ENCODE measurements around the gene TMUB1. TPM values are rescaled to one million over a fixed set of nuclear protein-coding genes. Genes with fewer than 3 reads are reported as not detected.

The TMUB1 gene
- total and polyA plus RNA-seq, 12 donors: 5.2 to 152 (median 43.4) TPM

DNA sequence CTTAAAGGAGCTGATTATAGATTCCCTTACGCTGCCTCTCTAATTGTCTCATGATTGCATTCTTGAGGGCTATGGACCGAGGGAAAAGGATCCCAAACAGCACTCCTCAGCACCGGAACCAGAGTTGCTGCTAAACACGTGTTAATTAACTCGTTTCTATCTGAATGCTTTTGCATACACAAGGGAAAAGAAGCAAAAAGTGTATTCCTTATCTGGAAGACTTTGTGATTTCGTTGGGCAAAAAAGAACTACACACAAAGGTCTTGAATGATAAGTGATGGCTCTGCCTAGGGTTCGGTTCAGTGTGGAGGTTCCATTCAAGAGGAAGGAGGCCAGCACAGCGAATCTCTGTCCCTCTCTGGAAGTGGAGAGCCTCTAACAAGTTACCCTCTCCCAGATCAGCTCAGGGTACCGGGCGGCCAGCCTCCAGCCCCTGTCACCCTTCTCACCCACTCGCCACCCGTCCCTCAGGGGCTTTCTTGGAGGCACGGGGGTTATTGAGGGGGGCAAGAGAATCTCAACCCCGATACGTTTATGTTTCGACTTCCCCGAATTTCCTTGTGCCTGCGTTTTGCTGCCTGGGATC, 24.4 kb downstream of the TMUB1 start:
- Histone ChIP-seq H3K27ac (peak overlapping the region; percentile 92 to 96 (median 96)), H3K4me1 (replicated peaks in 1 of 2) (peaks cover 40 to 57% of the 10 kb centered on the region in 2 donors), H3K4me3 (peak overlapping the region in 3 of 4 donors; percentile 49 to 98 (median 95)), H3K27me3 (no peaks in the 10 kb centered on the region), H3K9me3 (replicated peaks in 1 of 3) (no peaks in the 10 kb centered on the region), H3K36me3 (replicated peaks in 1 of 2) (no peaks in the 10 kb centered on the region)
- TF ChIP-seq CTCF (IDR thresholded peaks at IDR 0.05): no peak
- TF ChIP-seq POLR2A (IDR thresholded peaks at IDR 0.05): no peak
- DNase-seq: peak in 2 of 7 donors; percentile 37 to 42
- intact Hi-C loops (cut with DNase I): no loop called here
- 5 to 9% (median 7%) methylated on average over 7 to 18 of the region's 18 CpGs for WGBS, 4 donors

DNA sequence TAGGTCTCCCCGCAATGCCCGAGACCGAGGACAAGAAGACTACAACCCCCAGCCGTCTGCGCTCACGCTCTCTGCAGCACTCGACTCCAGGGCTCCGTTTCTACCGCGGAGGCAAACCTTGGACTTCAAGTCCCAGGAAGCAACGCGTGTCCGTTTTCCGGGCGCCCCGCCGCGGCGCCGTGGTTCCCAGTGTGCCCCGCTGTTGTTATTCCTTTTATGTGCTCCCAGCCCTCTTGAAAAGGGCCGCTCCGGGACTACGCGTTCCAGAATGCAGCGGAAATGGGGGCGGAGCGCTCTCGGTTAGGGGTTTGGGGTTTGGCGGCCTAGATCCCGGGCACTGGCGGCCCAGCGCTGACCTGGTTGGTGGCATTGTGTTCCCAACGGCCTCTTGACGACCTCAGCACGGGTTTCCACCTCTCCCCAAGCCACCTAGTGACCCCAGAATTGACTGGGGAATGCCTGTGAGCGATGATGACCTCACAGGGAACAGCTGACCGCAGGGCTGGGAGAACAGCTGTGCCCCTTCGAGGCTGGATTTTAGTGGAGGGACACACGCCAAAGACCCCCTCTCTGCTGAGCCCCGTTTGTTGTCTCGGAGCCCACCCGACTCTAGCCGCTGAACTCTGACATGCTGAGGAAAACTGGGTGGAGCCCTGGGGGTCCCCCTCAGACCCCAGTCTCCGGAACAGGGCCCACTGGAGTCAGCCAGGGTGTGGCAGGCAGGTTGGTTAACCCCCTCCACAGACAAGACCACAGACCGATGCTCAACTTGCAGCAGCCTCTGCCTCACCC, 25.1 kb downstream of the TMUB1 start:
- DNase-seq: peak; percentile 97 to 100 (median 99)
- intact Hi-C loops (cut with DNase I): no loop called here
- TF ChIP-seq CTCF (IDR thresholded peaks at IDR 0.05) (no peak), POLR2A (IDR thresholded peaks at IDR 0.05) (peak; percentile 45 to 93)
- H3K9me3 ChIP-seq (replicated peaks in 1 of 3): no peaks in the 10 kb centered on the region
- no peaks in the 10 kb centered on the region for H3K36me3 ChIP-seq (replicated peaks in 1 of 2)
- H3K4me3 ChIP-seq: peak overlapping the region in 2 of 4 donors; percentile 95 to 98
- no peaks in the 10 kb centered on the region for H3K27me3 ChIP-seq
- 0 to 2% (median 1%) methylated on average over 12 to 46 of the region's 46 CpGs for WGBS, 4 donors
- peak overlapping the region; percentile 92 to 96 (median 96) for H3K27ac ChIP-seq
- H3K4me1 ChIP-seq (replicated peaks in 1 of 2): peaks cover 40 to 53% of the 10 kb centered on the region in 2 donors

GRCh38 chr7:151057506-151057988, 25.7 kb downstream of the TMUB1 start, which contains the start of gene CDK5:
TSS of gene CDK5 (minus strand) at chr7:151057897. CDS start at chr7:151057848, 49 bp downstream.
- no peaks in the 10 kb centered on the region for H3K27me3 ChIP-seq
- WGBS, 4 donors: 0 to 1% (median 0%) methylated on average over 13 to 30 of the region's 30 CpGs
- H3K9me3 ChIP-seq (replicated peaks in 1 of 3): no peaks in the 10 kb centered on the region
- H3K4me1 ChIP-seq (replicated peaks in 1 of 2): peaks cover 36 to 47% of the 10 kb centered on the region in 2 donors
- intact Hi-C loops (cut with DNase I): no loop called here
- peak in 1 of 7 donors; percentile 40 for DNase-seq
- H3K4me3 ChIP-seq: peak within 1 kb of the TSS; percentile 30 to 98 (median 90)
- H3K27ac ChIP-seq: peak within 1 kb of the TSS; percentile 92 to 96 (median 96)
- TF ChIP-seq POLR2A (IDR thresholded peaks at IDR 0.05) (no peak), CTCF (IDR thresholded peaks at IDR 0.05) (no peak)
- no peaks in the 10 kb centered on the region for H3K36me3 ChIP-seq (replicated peaks in 1 of 2)
